MM.1S (cell line): Measurements from ENCODE around the gene DMWD.

Experiments
- DNase-seq: peaks from one replicate; pipeline ENCODE4 v3.0.0-alpha.2; 2015
- H2AFZ ChIP-seq: fragments of 300-600 bp; sonication (generic); 2 replicates; pipeline ENCODE4 v1.6.0; 2016; ENCODE audit warnings: antibody characterized with exemption, low read length
- H3F3A ChIP-seq: fragments of 300-600 bp; sonication (generic); 2 replicates; pipeline ENCODE4 v1.6.1; 2016; ENCODE audit warnings: mild to moderate bottlenecking, antibody characterized with exemption, low read length, moderate library complexity, mixed read lengths; ENCODE audit not compliant: insufficient read depth
- H3K27ac ChIP-seq: fragments of 300-600 bp; sonication (generic); 2 replicates; pipeline ENCODE4 v1.5.1; 2016; ENCODE audit warnings: mild to moderate bottlenecking, low read length
- H3K27me3 ChIP-seq: fragments of 300-600 bp; sonication (generic); replicated peaks from 2 replicates; pipeline ENCODE4 v1.6.0; 2016; ENCODE audit warnings: low read length; ENCODE audit not compliant: insufficient read depth
- H3K36me3 ChIP-seq: fragments of 300-600 bp; sonication (generic); replicated peaks from 2 replicates; pipeline ENCODE4 v1.6.1; 2016; ENCODE audit warnings: mild to moderate bottlenecking, low read length, mixed read lengths; ENCODE audit not compliant: insufficient read depth
- H3K4me1 ChIP-seq: fragments of 300-600 bp; sonication (generic); 2 replicates; pipeline ENCODE4 v1.6.1; 2016; ENCODE audit warnings: low read length, mixed read lengths
- H3K4me2 ChIP-seq: fragments of 300-600 bp; sonication (generic); 2 replicates; pipeline ENCODE4 v1.6.0; 2016; ENCODE audit warnings: low read depth, low read length
- H3K4me3 ChIP-seq: fragments of 300-600 bp; sonication (generic); 2 replicates; pipeline ENCODE4 v1.5.1; 2016; ENCODE audit warnings: low read length, mixed read lengths
- H3K79me2 ChIP-seq: fragments of 300-600 bp; sonication (generic); 2 replicates; pipeline ENCODE4 v1.6.1; 2016; ENCODE audit warnings: mixed run types, low read length, mixed read lengths
- H3K9ac ChIP-seq: fragments of 300-600 bp; sonication (generic); 2 replicates; pipeline ENCODE4 v1.6.1; 2016; ENCODE audit warnings: low read length, mixed read lengths
- H3K9me2 ChIP-seq: fragments of 300-600 bp; sonication (generic); replicated peaks from 2 replicates; pipeline ENCODE4 v1.6.1; 2016; ENCODE audit warnings: mild to moderate bottlenecking, low read length, mixed read lengths; ENCODE audit not compliant: insufficient read depth
- H3K9me3 ChIP-seq: fragments of 300-600 bp; sonication (generic); replicated peaks from 2 replicates; pipeline ENCODE4 v1.6.1; 2016; ENCODE audit warnings: mild to moderate bottlenecking, low read length, mixed read lengths; ENCODE audit not compliant: insufficient read depth
- H4K20me1 ChIP-seq: fragments of 300-600 bp; sonication (generic); 2 replicates; pipeline ENCODE4 v1.6.1; 2016; ENCODE audit warnings: mild to moderate bottlenecking, low read length, moderate library complexity, mixed read lengths; ENCODE audit not compliant: insufficient read depth
- EZH2 ChIP-seq: fragments of 300-600 bp; sonication (generic); optimal IDR thresholded peaks from 2 replicates; pipeline ENCODE3; 2017; ENCODE audit warnings: low read depth, mild to moderate bottlenecking, antibody characterized with exemption, low read length, mixed read lengths
- EZH2phosphoT487 ChIP-seq: fragments of 300-600 bp; sonication (generic); IDR thresholded peaks from 2 replicates; pipeline ENCODE4 v1.6.1; 2018; ENCODE audit warnings: antibody characterized with exemption, low read length
- TF ChIP-seq, protein P1 (sequence below): fragments of 300-600 bp; sonication (generic); IDR thresholded peaks from 2 replicates; pipeline ENCODE4 v1.5.1; 2016; ENCODE audit warnings: antibody characterized with exemption, low read length, mixed read lengths

DMWD gene

DNA sequence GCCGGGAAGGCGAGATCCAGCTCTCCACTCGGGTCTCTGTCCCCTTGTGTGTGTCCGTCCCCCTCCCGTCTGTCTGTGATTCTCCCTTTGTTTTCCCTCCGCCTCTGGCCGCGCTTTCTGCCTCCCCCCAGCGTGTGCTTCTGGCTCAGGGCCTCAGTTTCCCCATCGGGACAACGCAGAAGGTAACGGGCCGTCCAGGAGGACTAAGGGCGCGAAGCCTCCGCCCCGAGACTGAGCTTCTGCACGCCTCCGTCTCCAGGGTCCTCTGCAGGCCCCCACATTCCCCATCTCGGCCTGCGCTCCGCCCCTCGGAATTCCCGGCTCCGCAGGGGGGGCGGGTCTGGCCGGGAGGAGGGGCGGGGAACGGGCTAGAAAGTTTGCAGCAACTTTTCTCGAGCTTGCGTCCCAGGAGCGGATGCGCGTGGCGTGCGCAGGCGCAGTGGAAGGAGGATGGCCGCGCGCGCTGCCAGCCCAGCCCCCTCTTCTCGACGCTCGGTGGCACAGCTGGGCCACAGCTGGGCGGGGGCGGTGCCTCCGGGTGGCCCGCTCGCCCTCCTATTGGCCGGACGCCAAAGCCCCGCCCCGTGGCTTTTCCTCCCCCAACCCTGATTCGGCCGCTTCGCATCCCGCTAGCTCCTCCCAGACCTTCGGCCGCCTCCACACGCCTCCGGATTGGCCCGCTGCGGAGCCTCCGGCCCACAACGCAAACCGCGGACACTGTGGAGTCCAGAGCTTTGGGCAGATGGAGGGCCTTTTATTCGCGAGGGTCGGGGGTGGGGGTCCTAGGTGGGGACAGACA lies 23.5 kb downstream of the DMWD start, which contains the start of gene SIX5:
TSS of gene SIX5 (minus strand) at position 269 of the 799 bp plus-strand sequence. CDS start 408 bp downstream, outside the sequence.
- Histone ChIP-seq H3K79me2 (no peaks in the 10 kb centered on the region), H3K9ac (peak within 1 kb of the TSS; percentile 64; the same call in 1 of the 2 replicates), H3K27me3 (peaks cover 13% of the 10 kb centered on the region; the same call in 1 of the 2 replicates), H3K27ac (peak within 1 kb of the TSS; percentile 76; the same call in 1 of the 2 replicates), H3K4me2 (peak within 1 kb of the TSS; percentile 99), H4K20me1 (no peaks in the 10 kb centered on the region), H3K4me3 (peak within 1 kb of the TSS; percentile 90), H3K9me3 (no peaks in the 10 kb centered on the region), H3K36me3 (no peaks in the 10 kb centered on the region), H3K9me2 (no peaks in the 10 kb centered on the region), H2AFZ (peak within 1 kb of the TSS; percentile 90), H3K4me1 (peaks cover 5% of the 10 kb centered on the region), H3F3A (peaks cover 14% of the 10 kb centered on the region)
- DNase-seq: peak; percentile 97
- TF ChIP-seq, protein P1, sequence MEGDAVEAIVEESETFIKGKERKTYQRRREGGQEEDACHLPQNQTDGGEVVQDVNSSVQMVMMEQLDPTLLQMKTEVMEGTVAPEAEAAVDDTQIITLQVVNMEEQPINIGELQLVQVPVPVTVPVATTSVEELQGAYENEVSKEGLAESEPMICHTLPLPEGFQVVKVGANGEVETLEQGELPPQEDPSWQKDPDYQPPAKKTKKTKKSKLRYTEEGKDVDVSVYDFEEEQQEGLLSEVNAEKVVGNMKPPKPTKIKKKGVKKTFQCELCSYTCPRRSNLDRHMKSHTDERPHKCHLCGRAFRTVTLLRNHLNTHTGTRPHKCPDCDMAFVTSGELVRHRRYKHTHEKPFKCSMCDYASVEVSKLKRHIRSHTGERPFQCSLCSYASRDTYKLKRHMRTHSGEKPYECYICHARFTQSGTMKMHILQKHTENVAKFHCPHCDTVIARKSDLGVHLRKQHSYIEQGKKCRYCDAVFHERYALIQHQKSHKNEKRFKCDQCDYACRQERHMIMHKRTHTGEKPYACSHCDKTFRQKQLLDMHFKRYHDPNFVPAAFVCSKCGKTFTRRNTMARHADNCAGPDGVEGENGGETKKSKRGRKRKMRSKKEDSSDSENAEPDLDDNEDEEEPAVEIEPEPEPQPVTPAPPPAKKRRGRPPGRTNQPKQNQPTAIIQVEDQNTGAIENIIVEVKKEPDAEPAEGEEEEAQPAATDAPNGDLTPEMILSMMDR: no peak
- TF ChIP-seq EZH2phosphoT487: no peak
- TF ChIP-seq EZH2: no peak

DNA sequence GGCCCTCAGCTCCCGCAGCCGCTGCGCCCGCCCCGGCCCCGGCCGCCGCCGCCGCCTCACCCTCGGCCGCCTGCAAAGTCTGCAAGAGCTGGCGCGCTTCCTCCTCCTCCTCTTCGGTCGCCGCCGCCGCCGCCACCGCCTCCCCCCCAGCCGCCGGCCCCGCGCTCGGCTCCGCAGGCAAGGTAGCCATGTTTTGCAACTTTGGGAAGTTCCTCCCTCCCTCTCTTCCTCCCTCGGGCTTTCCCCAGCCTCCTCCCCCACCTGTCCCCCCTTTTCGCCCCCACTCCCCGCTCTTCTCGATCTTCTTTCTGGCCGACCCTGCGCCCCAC lies 24.0 kb downstream of the DMWD start:
- Histone ChIP-seq H3K27me3 (peaks cover 19% of the 10 kb centered on the region; the same call in 1 of the 2 replicates), H4K20me1 (no peaks in the 10 kb centered on the region), H3K79me2 (no peaks in the 10 kb centered on the region), H3F3A (peaks cover 14% of the 10 kb centered on the region), H3K4me3 (peak overlapping the region; percentile 90), H3K4me2 (peak overlapping the region; percentile 99), H3K27ac (no peak overlapping the region), H2AFZ (peak overlapping the region; percentile 90), H3K9me3 (no peaks in the 10 kb centered on the region), H3K9me2 (no peaks in the 10 kb centered on the region), H3K36me3 (no peaks in the 10 kb centered on the region), H3K9ac (peak overlapping the region; percentile 64; the same call in 1 of the 2 replicates), H3K4me1 (peaks cover 5% of the 10 kb centered on the region)
- no peak for TF ChIP-seq EZH2
- no peak for TF ChIP-seq EZH2phosphoT487
- TF ChIP-seq, protein P1: no peak
- no peak for DNase-seq

DNA sequence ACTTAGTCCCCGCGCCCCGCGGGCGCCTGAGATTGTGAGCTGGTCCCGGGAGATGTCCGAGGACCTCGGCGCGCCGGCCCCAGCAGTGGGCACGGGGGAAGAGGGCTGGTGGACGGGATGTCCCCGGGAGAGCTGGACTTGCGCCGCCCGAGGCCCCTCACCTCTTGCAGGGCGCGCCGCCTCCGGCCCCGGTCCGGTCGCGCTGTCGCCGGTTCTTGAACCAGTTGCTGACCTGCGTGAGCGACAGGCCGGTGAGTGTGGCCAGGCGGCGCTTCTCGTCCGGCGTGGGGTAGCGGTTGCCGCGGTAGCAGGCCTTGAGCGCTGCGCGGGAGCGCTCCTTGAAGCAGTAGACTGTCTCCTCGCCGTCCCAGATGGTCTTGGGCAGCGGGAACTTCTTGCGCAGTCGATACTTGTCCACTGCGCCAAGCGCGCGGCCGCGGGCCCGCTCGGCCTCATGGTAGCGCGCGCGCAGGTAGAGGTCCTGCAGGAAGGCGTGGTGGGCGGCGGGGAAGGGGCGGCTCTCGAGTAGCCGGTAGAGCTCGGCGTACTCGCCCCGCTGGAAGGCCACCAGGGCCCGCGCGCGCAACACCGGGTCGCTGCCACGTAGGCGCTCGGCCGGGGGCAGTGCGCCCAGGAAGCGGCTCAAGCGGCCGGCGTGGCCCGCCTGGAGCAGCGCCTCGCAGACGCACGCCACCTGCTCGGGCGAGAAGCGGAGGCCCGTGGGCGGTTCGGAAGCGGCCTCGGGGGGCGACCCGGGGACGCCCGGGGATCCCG lies 24.6 kb downstream of the DMWD start:
- H3K27me3 ChIP-seq: peaks cover 22% of the 10 kb centered on the region; the same call in 1 of the 2 replicates
- H3K27ac ChIP-seq: no peak overlapping the region
- DNase-seq: peak; percentile 44
- peak overlapping the region; percentile 99 for H3K4me2 ChIP-seq
- no peaks in the 10 kb centered on the region for H3K36me3 ChIP-seq
- H3K4me1 ChIP-seq: peaks cover 5% of the 10 kb centered on the region
- peak overlapping the region; percentile 64 for H2AFZ ChIP-seq
- no peaks in the 10 kb centered on the region for H3K9me2 ChIP-seq
- TF ChIP-seq EZH2phosphoT487: no peak
- TF ChIP-seq EZH2: no peak
- TF ChIP-seq, protein P1: no peak
- peak overlapping the region; percentile 7; the same call in 1 of the 2 replicates for H3K9ac ChIP-seq
- H3K4me3 ChIP-seq: peak overlapping the region; percentile 90
- peaks cover 14% of the 10 kb centered on the region for H3F3A ChIP-seq
- no peaks in the 10 kb centered on the region for H4K20me1 ChIP-seq
- H3K79me2 ChIP-seq: no peaks in the 10 kb centered on the region
- no peaks in the 10 kb centered on the region for H3K9me3 ChIP-seq
